ENCODE measurements around the gene TRIM44. TPM values are rescaled to one million over a fixed set of nuclear protein-coding genes. Genes with fewer than 3 reads are reported as not detected.
"Not testable (repeated sequence)": the region's sequence is repeated elsewhere in the genome, so short reads cannot be mapped to it uniquely, and the experiment has no call there.

Gene TRIM44
- total and polyA plus RNA-seq, 5 donors = 8.7 to 54.2 (median 41.2) TPM

GRCh38 chr11:35761899-35762298, 99.3 kb downstream of the TRIM44 start:
- Histone ChIP-seq H3K4me3 (ENCODE audit: low read length) (no peak overlapping the region), H3K27me3 (ENCODE audit: control insufficient read depth, insufficient read depth) (no peaks in the 10 kb centered on the region), H3K9me3 (ENCODE audit: control insufficient read depth, low read length) (no peaks in the 10 kb centered on the region), H3K27ac (ENCODE audit: low read length) (no peak overlapping the region), H3K4me1 (ENCODE audit: control insufficient read depth, insufficient read depth, low read length) (peaks cover 9% of the 10 kb centered on the region)
- DNase-seq (no peak), ATAC-seq (peak in 1 of 2 donors; percentile 45)
- intact Hi-C loops (cut with DNase I) = no loop called here
- 36% methylated on average over 1 of the region's 1 CpG for WGBS

GRCh38 chr11:35763301-35763700, 100.7 kb downstream of the TRIM44 start:
- DNase-seq (no peak), ATAC-seq (no peak)
- no peaks in the 10 kb centered on the region for H3K27me3 ChIP-seq (ENCODE audit: control insufficient read depth, insufficient read depth)
- H3K9me3 ChIP-seq (ENCODE audit: control insufficient read depth, low read length) = no peaks in the 10 kb centered on the region
- 96% methylated on average over 1 of the region's 1 CpG for WGBS
- no peak overlapping the region for H3K27ac ChIP-seq (ENCODE audit: low read length)
- intact Hi-C loops (cut with DNase I) = no loop called here
- H3K4me3 ChIP-seq (ENCODE audit: low read length) = no peak overlapping the region
- peaks cover 9% of the 10 kb centered on the region for H3K4me1 ChIP-seq (ENCODE audit: control insufficient read depth, insufficient read depth, low read length)

GRCh38 chr11:35763765-35764164, 101.2 kb downstream of the TRIM44 start:
- no peaks in the 10 kb centered on the region for H3K9me3 ChIP-seq (ENCODE audit: control insufficient read depth, low read length)
- no peak overlapping the region for H3K4me3 ChIP-seq (ENCODE audit: low read length)
- H3K4me1 ChIP-seq (ENCODE audit: control insufficient read depth, insufficient read depth, low read length) = peaks cover 9% of the 10 kb centered on the region
- H3K27me3 ChIP-seq (ENCODE audit: control insufficient read depth, insufficient read depth) = no peaks in the 10 kb centered on the region
- ATAC-seq = no peak
- no peak for DNase-seq
- 99% methylated on average over 4 of the region's 4 CpGs for WGBS
- no peak overlapping the region for H3K27ac ChIP-seq (ENCODE audit: low read length)
- intact Hi-C loops (cut with DNase I) = no loop called here

GRCh38 chr11:35764417-35764816, 101.8 kb downstream of the TRIM44 start:
- Histone ChIP-seq H3K4me1 (ENCODE audit: control insufficient read depth, insufficient read depth, low read length) (peaks cover 9% of the 10 kb centered on the region), H3K4me3 (ENCODE audit: low read length) (no peak overlapping the region), H3K27me3 (ENCODE audit: control insufficient read depth, insufficient read depth) (no peaks in the 10 kb centered on the region), H3K9me3 (ENCODE audit: control insufficient read depth, low read length) (no peaks in the 10 kb centered on the region), H3K27ac (ENCODE audit: low read length) (no peak overlapping the region)
- DNase-seq (no peak), ATAC-seq (no peak)
- 79% methylated on average over 6 of the region's 6 CpGs for WGBS
- intact Hi-C loops (cut with DNase I) = no loop called here

- H3K27me3 ChIP-seq (ENCODE audit: control insufficient read depth, insufficient read depth) = no peaks in the 10 kb centered on the region
- no peaks in the 10 kb centered on the region for H3K9me3 ChIP-seq (ENCODE audit: control insufficient read depth, low read length)
- 99% methylated on average over 1 of the region's 1 CpG for WGBS
- DNase-seq = no peak
- intact Hi-C loops (cut with DNase I) = no loop called here
- H3K4me3 ChIP-seq (ENCODE audit: low read length) = no peak overlapping the region
- ATAC-seq = no peak
- H3K27ac ChIP-seq (ENCODE audit: low read length) = no peak overlapping the region
- H3K4me1 ChIP-seq (ENCODE audit: control insufficient read depth, insufficient read depth, low read length) = peaks cover 9% of the 10 kb centered on the region
Observed at GRCh38 chr11:35765211-35765610, 102.6 kb downstream of the TRIM44 start.

GRCh38 chr11:35766651-35767050, 104.1 kb downstream of the TRIM44 start:
- Histone ChIP-seq H3K4me3 (ENCODE audit: low read length) (no peak overlapping the region), H3K27me3 (ENCODE audit: control insufficient read depth, insufficient read depth) (no peaks in the 10 kb centered on the region), H3K9me3 (ENCODE audit: control insufficient read depth, low read length) (no peaks in the 10 kb centered on the region), H3K27ac (ENCODE audit: low read length) (no peak overlapping the region), H3K4me1 (ENCODE audit: control insufficient read depth, insufficient read depth, low read length) (peaks cover 9% of the 10 kb centered on the region)
- DNase-seq (no peak), ATAC-seq (no peak)
- intact Hi-C loops (cut with DNase I) = no loop called here
- WGBS = 93% methylated on average over 4 of the region's 4 CpGs

GRCh38 chr11:35770425-35770824, 107.8 kb downstream of the TRIM44 start:
- H3K4me1 ChIP-seq (ENCODE audit: control insufficient read depth, insufficient read depth, low read length); H3K9me3 ChIP-seq (ENCODE audit: control insufficient read depth, low read length); H3K27ac ChIP-seq (ENCODE audit: low read length); intact Hi-C loops (cut with DNase I); DNase-seq; H3K27me3 ChIP-seq (ENCODE audit: control insufficient read depth, insufficient read depth); H3K4me3 ChIP-seq (ENCODE audit: low read length); ATAC-seq: not testable (repeated sequence)
- 79% methylated on average over 1 of the region's 1 CpG for WGBS

- Histone ChIP-seq H3K27me3 (ENCODE audit: control insufficient read depth, insufficient read depth) (no peaks in the 10 kb centered on the region), H3K9me3 (ENCODE audit: control insufficient read depth, low read length) (no peaks in the 10 kb centered on the region), H3K27ac (ENCODE audit: low read length) (no peak overlapping the region), H3K4me3 (ENCODE audit: low read length) (no peak overlapping the region), H3K4me1 (ENCODE audit: control insufficient read depth, insufficient read depth, low read length) (no peaks in the 10 kb centered on the region)
- no peak for DNase-seq
- 97% methylated on average over 5 of the region's 5 CpGs for WGBS
- ATAC-seq = no peak
- intact Hi-C loops (cut with DNase I) = no loop called here
Observed at GRCh38 chr11:35771722-35772121, 109.1 kb downstream of the TRIM44 start.

- 99% methylated on average over 3 of the region's 3 CpGs for WGBS
- H3K9me3 ChIP-seq (ENCODE audit: control insufficient read depth, low read length); intact Hi-C loops (cut with DNase I); H3K4me1 ChIP-seq (ENCODE audit: control insufficient read depth, insufficient read depth, low read length); H3K4me3 ChIP-seq (ENCODE audit: low read length); H3K27me3 ChIP-seq (ENCODE audit: control insufficient read depth, insufficient read depth); DNase-seq; ATAC-seq; H3K27ac ChIP-seq (ENCODE audit: low read length): not testable (repeated sequence)
Observed at GRCh38 chr11:35777241-35777640, 114.7 kb downstream of the TRIM44 start.

- H3K27ac ChIP-seq (ENCODE audit: low read length); H3K9me3 ChIP-seq (ENCODE audit: control insufficient read depth, low read length); H3K4me1 ChIP-seq (ENCODE audit: control insufficient read depth, insufficient read depth, low read length); DNase-seq; intact Hi-C loops (cut with DNase I); ATAC-seq; H3K4me3 ChIP-seq (ENCODE audit: low read length); H3K27me3 ChIP-seq (ENCODE audit: control insufficient read depth, insufficient read depth): not testable (repeated sequence)
- 96% methylated on average over 8 of the region's 8 CpGs for WGBS
Observed at GRCh38 chr11:35778943-35779342, 116.4 kb downstream of the TRIM44 start.

- no peak for DNase-seq
- H3K4me3 ChIP-seq (ENCODE audit: low read length) = no peak overlapping the region
- intact Hi-C loops (cut with DNase I) = no loop called here
- H3K9me3 ChIP-seq (ENCODE audit: control insufficient read depth, low read length) = no peaks in the 10 kb centered on the region
- no peak for ATAC-seq
- H3K27ac ChIP-seq (ENCODE audit: low read length) = no peak overlapping the region
- WGBS = 95% methylated on average over 5 of the region's 5 CpGs
- H3K4me1 ChIP-seq (ENCODE audit: control insufficient read depth, insufficient read depth, low read length) = peaks cover 3% of the 10 kb centered on the region
- H3K27me3 ChIP-seq (ENCODE audit: control insufficient read depth, insufficient read depth) = no peaks in the 10 kb centered on the region
Observed at GRCh38 chr11:35779409-35779808, 116.8 kb downstream of the TRIM44 start.

Measured in right cardiac atrium (tissue), 5 donors.